Diencephalon (tissue), 1 donor: ENCODE data around the gene SPINT1. TPM values are rescaled to one million over a fixed set of nuclear protein-coding genes. Genes with fewer than 3 reads are reported as not detected.

Experiments used
- small RNA-seq: library from RNA; depleted of rRNA; stranded (forward); fragments of <200 nt; gene quantifications from one replicate; pipeline ENCODE3, GENCODE V24; 2014
- total RNA-seq: library from RNA; depleted of rRNA; stranded (reverse); fragments of >200 nt; gene quantifications from one replicate; pipeline ENCODE4 v1.2.3, GENCODE V29; 2014

The SPINT1 gene, protein sequence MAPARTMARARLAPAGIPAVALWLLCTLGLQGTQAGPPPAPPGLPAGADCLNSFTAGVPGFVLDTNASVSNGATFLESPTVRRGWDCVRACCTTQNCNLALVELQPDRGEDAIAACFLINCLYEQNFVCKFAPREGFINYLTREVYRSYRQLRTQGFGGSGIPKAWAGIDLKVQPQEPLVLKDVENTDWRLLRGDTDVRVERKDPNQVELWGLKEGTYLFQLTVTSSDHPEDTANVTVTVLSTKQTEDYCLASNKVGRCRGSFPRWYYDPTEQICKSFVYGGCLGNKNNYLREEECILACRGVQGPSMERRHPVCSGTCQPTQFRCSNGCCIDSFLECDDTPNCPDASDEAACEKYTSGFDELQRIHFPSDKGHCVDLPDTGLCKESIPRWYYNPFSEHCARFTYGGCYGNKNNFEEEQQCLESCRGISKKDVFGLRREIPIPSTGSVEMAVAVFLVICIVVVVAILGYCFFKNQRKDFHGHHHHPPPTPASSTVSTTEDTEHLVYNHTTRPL
- total RNA-seq: 6.9 TPM

DNA sequence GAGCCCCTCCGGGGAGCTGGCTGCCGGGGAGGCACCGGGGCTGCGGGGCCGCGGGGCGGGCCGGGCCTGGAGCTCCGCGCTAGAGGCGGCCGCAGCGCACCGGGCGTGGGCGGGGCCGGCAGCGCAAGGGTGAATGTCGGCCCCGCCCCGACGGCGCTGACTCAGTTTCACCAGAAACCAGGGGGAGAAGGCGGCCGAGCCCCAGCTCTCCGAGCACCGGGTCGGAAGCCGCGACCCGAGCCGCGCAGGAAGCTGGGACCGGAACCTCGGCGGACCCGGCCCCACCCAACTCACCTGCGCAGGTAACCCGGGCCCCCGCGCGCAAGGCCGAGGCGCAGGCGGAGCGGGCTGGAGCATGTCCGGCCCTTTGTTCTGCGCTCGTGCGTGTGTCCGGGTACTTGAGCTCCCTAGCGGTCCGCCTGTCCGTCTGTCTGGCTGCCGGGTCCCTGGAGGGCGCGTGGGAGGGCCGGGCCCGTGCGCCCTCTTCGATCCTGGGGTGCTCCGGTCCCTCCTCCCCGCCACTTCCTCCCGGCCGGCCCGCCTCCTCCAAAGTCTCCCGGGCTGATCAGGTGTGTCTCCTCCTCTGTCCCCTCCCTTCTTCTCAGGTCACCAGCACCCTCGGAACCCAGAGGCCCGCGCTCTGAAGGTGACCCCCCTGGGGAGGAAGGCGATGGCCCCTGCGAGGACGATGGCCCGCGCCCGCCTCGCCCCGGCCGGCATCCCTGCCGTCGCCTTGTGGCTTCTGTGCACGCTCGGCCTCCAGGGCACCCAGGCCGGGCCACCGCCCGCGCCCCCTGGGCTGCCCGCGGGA is at the start of gene SPINT1:
Gene SPINT1, plus strand, starts transcription at position 164 of the 811 bp plus-strand sequence. Its CDS starts 507 bp downstream, at position 671.

GRCh38 chr15:40807028-40807887 is 36.6 kb upstream of the SPINT1 start, which contains the start of the genes DNAJC17 and ZFYVE19:
Gene DNAJC17 (minus strand): TSS chr15:40807473. CDS start chr15:40807446, 27 bp downstream.
Gene ZFYVE19 (plus strand): TSS chr15:40807089. CDS start chr15:40807590, 501 bp downstream.

DNA sequence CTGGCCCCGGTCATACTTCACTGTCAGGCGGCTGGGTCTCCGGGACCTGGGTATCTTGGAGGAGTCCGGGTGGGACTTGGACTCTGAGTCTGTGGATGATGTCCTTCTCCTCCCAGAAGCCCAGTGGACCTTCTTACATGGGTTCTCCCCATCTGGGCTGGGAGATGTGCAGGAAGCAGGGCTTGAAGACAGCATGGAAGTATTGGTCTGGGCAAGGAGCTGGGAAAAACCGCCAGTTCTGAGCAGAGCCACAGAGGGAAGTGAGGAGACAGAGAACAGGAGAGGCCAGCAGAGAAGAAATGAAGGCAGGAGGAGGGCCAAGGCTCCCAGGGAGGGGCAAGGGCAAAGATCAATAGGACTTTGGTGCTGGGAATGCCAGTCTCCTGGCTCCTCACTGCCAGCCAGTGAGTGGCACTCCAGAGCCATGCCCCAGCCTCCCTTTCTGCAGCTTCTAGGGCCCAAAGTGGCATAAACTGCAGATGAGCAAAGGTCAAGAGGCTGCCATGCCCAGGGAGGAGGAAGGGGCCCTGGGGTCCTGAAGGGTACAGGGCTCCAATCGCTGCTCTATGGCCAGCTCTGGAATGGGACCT is 15.3 kb upstream of the SPINT1 start, which contains the start of gene PPP1R14D:
Gene PPP1R14D, minus strand, starts transcription at position 262 of the 590 bp plus-strand sequence. Its CDS starts 67 bp downstream, at position 195.

GRCh38 chr15:40873694-40874561 is 30.1 kb downstream of the SPINT1 start, which contains the start of gene RHOV:
Gene RHOV (minus strand): TSS chr15:40874234. CDS start chr15:40874139, 95 bp downstream.

DNA sequence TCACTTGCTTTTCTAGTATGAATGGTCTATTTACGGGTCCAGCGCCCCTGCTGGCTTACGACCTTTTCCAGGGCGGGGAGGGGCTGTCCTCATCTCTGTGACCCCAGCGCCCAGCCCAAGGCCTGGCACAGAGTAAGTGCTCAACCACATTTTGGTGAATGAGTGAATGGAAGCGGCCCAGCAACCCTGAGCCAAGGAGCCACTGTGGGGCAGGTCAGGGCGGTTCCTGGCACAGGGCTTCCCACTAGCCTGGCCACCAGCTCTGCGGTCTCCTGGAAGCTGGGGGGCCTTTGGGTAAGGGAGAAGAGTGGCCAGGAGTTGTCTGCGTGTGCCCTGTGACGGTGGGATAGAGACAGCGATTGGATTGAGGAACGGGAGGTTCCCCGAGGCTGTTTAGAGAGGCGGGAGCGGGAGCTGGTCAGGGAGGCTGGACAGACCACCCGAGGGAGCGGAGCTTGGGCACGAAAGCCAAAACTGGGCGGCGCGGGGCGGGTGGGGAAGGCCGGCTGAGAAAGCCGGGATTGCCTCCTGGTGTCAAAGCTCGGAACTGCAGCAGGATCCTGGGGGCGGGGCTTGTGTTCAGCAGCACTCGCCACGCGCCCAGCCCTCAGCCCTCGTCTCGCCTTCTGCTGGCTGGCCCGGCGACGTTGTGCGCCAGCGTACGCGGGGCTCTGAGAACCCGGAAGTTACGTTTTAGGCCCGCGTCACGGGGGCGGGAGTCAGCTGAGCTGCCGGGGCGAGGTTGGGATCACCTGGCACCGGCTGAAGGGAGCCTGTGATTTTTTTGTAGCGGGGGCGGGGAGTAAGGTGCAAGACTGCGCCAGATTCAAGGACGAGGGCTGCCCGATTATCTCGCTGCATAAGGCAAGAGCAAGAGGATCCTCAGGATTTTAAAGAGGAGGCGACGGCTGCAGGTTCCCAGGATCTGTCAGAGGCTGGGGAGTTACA is 50.2 kb downstream of the SPINT1 start, which contains the start of gene VPS18:
Gene VPS18, plus strand, starts transcription at position 718 of the 948 bp plus-strand sequence. CDS start 319 bp downstream, outside the sequence.

Small RNAs within 50 kb of the gene (small RNA-seq; reads per million reads assigned to genes)
- not detected for gene AC025166.1

Other genes with a start within 250 kb of the SPINT1 start
- 12.0 TPM for gene KNL1, start 249.8 kb upstream of the SPINT1 start, total RNA-seq
- 1.8 TPM for gene RAD51, start 148.9 kb upstream of the SPINT1 start, total RNA-seq
- 21.2 TPM for gene RMDN3, start 88.8 kb upstream of the SPINT1 start, total RNA-seq
- 18.0 TPM for gene GCHFR, start 80.0 kb upstream of the SPINT1 start, total RNA-seq
- 0.46 TPM for gene C15orf62, start 74.1 kb upstream of the SPINT1 start, total RNA-seq
- 22.4 TPM for gene ZFYVE19, start 37.0 kb upstream of the SPINT1 start, total RNA-seq
- 12.9 TPM for gene DNAJC17, start 36.6 kb upstream of the SPINT1 start, total RNA-seq
- not detected for gene PPP1R14D, start 15.3 kb upstream of the SPINT1 start, total RNA-seq
- gene RHOV, start 30.2 kb downstream of the SPINT1 start, total RNA-seq: 7.4 TPM
- 29.5 TPM for gene VPS18, start 50.4 kb downstream of the SPINT1 start, total RNA-seq
- gene DLL4, start 85.3 kb downstream of the SPINT1 start, total RNA-seq: 5.1 TPM
- gene CHAC1, start 109.4 kb downstream of the SPINT1 start, total RNA-seq: 6.2 TPM